ENCODE measurements around the gene CEP72.

The CEP72 gene

GRCh38 chr5:635306-636055 is 23.3 kb downstream of the CEP72 start:
- TF ChIP-seq CTCF (IDR thresholded peaks at IDR 0.05; ENCODE audit: low read depth, low read length, missing control alignments) = no peak
- no peak overlapping the region for H3K4me3 ChIP-seq (replicated peaks; ENCODE audit: low read depth, low read length)
- no peak for DNase-seq (ENCODE audit: extremely low read depth, low read depth)

GRCh38 chr5:636951-637350 is 24.8 kb downstream of the CEP72 start:
- TF ChIP-seq CTCF (IDR thresholded peaks at IDR 0.05; ENCODE audit: low read depth, low read length, missing control alignments) = no peak
- no peak for DNase-seq (ENCODE audit: extremely low read depth, low read depth)
- no peak overlapping the region for H3K4me3 ChIP-seq (replicated peaks; ENCODE audit: low read depth, low read length)

GRCh38 chr5:637581-638450 is 25.7 kb downstream of the CEP72 start:
- H3K4me3 ChIP-seq (replicated peaks; ENCODE audit: low read depth, low read length) = no peak overlapping the region
- TF ChIP-seq CTCF (IDR thresholded peaks at IDR 0.05; ENCODE audit: low read depth, low read length, missing control alignments) = no peak
- no peak for DNase-seq (ENCODE audit: extremely low read depth, low read depth)

- H3K4me3 ChIP-seq (replicated peaks; ENCODE audit: low read depth, low read length) = no peak overlapping the region
- TF ChIP-seq CTCF (IDR thresholded peaks at IDR 0.05; ENCODE audit: low read depth, low read length, missing control alignments) = no peak
- no peak for DNase-seq (ENCODE audit: extremely low read depth, low read depth)
Measured at GRCh38 chr5:638501-639252, 26.5 kb downstream of the CEP72 start.

GRCh38 chr5:639253-639530 is 27.1 kb downstream of the CEP72 start:
- no peak for TF ChIP-seq CTCF (IDR thresholded peaks at IDR 0.05; ENCODE audit: low read depth, low read length, missing control alignments)
- DNase-seq (ENCODE audit: extremely low read depth, low read depth) = no peak
- H3K4me3 ChIP-seq (replicated peaks; ENCODE audit: low read depth, low read length) = no peak overlapping the region

GRCh38 chr5:639584-640213 is 27.6 kb downstream of the CEP72 start:
- TF ChIP-seq CTCF (IDR thresholded peaks at IDR 0.05; ENCODE audit: low read depth, low read length, missing control alignments) = no peak
- DNase-seq (ENCODE audit: extremely low read depth, low read depth) = no peak
- no peak overlapping the region for H3K4me3 ChIP-seq (replicated peaks; ENCODE audit: low read depth, low read length)

All from HFF-Myc (cell line).